ENCODE data around the gene SNAPC1. TPM values are rescaled to one million over a fixed set of nuclear protein-coding genes. Genes with fewer than 3 reads are reported as not detected.

Gene SNAPC1
- total RNA-seq, 1 donor: 9.9 TPM

- peak; percentile 42 for DNase-seq (ENCODE audit: low read depth)
- TF ChIP-seq CTCF (IDR thresholded peaks at IDR 0.05; ENCODE audit: insufficient read depth, low read length): no peak
- H3K4me3 ChIP-seq (ENCODE audit: low read depth, low read length): no peak overlapping the region
Measured at GRCh38 chr14:61749264-61749663, 13.0 kb upstream of the SNAPC1 start.

DNA sequence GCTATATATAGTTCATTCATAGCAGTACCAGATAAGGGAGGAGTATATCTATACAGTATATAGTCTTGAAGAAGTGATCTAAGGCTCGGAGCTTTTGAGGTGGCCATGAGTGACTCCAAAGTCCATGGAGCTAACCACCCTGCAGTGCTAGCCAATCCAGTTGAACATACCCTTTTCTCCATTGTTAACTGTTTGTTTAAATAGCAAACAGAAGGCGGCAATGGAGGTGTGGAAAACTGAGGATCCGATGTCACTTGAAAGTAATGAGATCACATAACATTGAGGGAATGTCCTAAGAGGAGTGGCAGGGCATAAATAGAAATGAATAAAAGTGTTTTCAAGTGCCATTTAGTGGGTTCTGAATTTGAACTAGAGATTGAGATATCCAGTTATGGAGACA lies 12.4 kb upstream of the SNAPC1 start:
- no peak overlapping the region for H3K4me3 ChIP-seq (ENCODE audit: low read depth, low read length)
- TF ChIP-seq CTCF (IDR thresholded peaks at IDR 0.05; ENCODE audit: insufficient read depth, low read length): no peak
- no peak for DNase-seq (ENCODE audit: low read depth)

GRCh38 chr14:61750708-61751474 lies 11.3 kb upstream of the SNAPC1 start:
- peak overlapping the region; percentile 53 for H3K4me3 ChIP-seq (ENCODE audit: low read depth, low read length)
- TF ChIP-seq CTCF (IDR thresholded peaks at IDR 0.05; ENCODE audit: insufficient read depth, low read length): no peak
- DNase-seq (ENCODE audit: low read depth): peak; percentile 63

- TF ChIP-seq CTCF (IDR thresholded peaks at IDR 0.05; ENCODE audit: insufficient read depth, low read length): no peak
- no peak for DNase-seq (ENCODE audit: low read depth)
Measured at GRCh38 chr14:61751475-61751989, 10.7 kb upstream of the SNAPC1 start.

GRCh38 chr14:61752626-61753025 lies 9.6 kb upstream of the SNAPC1 start:
- DNase-seq (ENCODE audit: low read depth): peak; percentile 46
- no peak for TF ChIP-seq CTCF (IDR thresholded peaks at IDR 0.05; ENCODE audit: insufficient read depth, low read length)
- no peak overlapping the region for H3K4me3 ChIP-seq (ENCODE audit: low read depth, low read length)

More at GRCh38 chr14:61751475-61751989, 10.7 kb upstream of the SNAPC1 start:
- no peak overlapping the region for H3K4me3 ChIP-seq (ENCODE audit: low read depth, low read length)

GRCh38 chr14:61753631-61754030 lies 8.6 kb upstream of the SNAPC1 start:
- DNase-seq (ENCODE audit: low read depth): no peak
- TF ChIP-seq CTCF (IDR thresholded peaks at IDR 0.05; ENCODE audit: insufficient read depth, low read length): peak; percentile 16
- no peak overlapping the region for H3K4me3 ChIP-seq (ENCODE audit: low read depth, low read length)

Measured in fibroblast of the aortic adventitia (primary cell).